Neural progenitor cell (in vitro differentiated cells): ENCODE results near the gene IGFL4. TPM values are rescaled to one million over a fixed set of nuclear protein-coding genes. Genes with fewer than 3 reads are reported as not detected.
A peak's percentile ranks its signal among the peaks of the same experiment; 100 is the strongest.

Experiments used
- DNase-seq: peaks from one replicate; pipeline ENCODE4 v3.0.0-alpha.2; 2016; ENCODE audit warnings: low spot score
- H2AFZ ChIP-seq: fragments of 200-600 bp; sonication (generic); replicated peaks from 2 replicates; pipeline ENCODE4 v1.6.1; 2016; ENCODE audit warnings: antibody characterized with exemption
- H3F3A ChIP-seq: fragments of 200-600 bp; sonication (generic); 2 replicates; pipeline ENCODE4 v1.6.1; 2016; ENCODE audit warnings: antibody characterized with exemption, low read depth
- H3K27ac ChIP-seq: fragments of 200-600 bp; sonication (generic); 2 replicates; pipeline ENCODE4 v1.5.1; 2016; ENCODE audit warnings: mild to moderate bottlenecking
- H3K27me3 ChIP-seq: fragments of 200-600 bp; sonication (generic); 2 replicates; pipeline ENCODE4 v1.6.1; 2016; ENCODE audit warnings: mild to moderate bottlenecking, moderate library complexity
- H3K36me3 ChIP-seq: fragments of 200-600 bp; sonication (generic); 2 replicates; pipeline ENCODE4 v1.5.1; 2016
- H3K4me1 ChIP-seq: fragments of 200-600 bp; sonication (generic); 2 replicates; pipeline ENCODE4 v1.6.1; 2016; ENCODE audit warnings: mixed run types
- H3K4me2 ChIP-seq: fragments of 200-600 bp; sonication (generic); 2 replicates; pipeline ENCODE4 v1.6.1; 2016
- H3K4me3 ChIP-seq: fragments of 200-600 bp; sonication (generic); 2 replicates; pipeline ENCODE4 v1.5.1; 2016
- H3K79me2 ChIP-seq: fragments of 200-600 bp; sonication (generic); 2 replicates; pipeline ENCODE4 v1.6.1; 2016; ENCODE audit warnings: low read depth
- H3K9ac ChIP-seq: fragments of 200-600 bp; sonication (generic); 2 replicates; pipeline ENCODE4 v1.6.1; 2016
- H3K9me3 ChIP-seq: fragments of 200-600 bp; sonication (generic); 2 replicates; pipeline ENCODE4 v1.5.1; 2016; ENCODE audit warnings: low read depth
- H4K20me1 ChIP-seq: fragments of 200-600 bp; sonication (generic); 2 replicates; pipeline ENCODE4 v1.6.1; 2016; ENCODE audit warnings: low read depth
- H3K27ac Mint-ChIP-seq: 3 replicates; pipeline ENCODE4 v1.8.0; 2021; ENCODE audit warnings: mixed read lengths
- H3K27me3 Mint-ChIP-seq: 2 replicates; pipeline ENCODE4 v1.8.0; 2022; ENCODE audit warnings: low read depth, mild to moderate bottlenecking, inconsistent platforms, moderate library complexity, mixed read lengths; ENCODE audit not compliant: insufficient read depth
- H3K36me3 Mint-ChIP-seq: 3 replicates; pipeline ENCODE4 v1.8.0; 2021; ENCODE audit warnings: mixed read lengths
- H3K4me1 Mint-ChIP-seq: 3 replicates; pipeline ENCODE4 v1.8.0; 2021; ENCODE audit warnings: mixed read lengths
- H3K4me3 Mint-ChIP-seq: 3 replicates; pipeline ENCODE4 v1.8.0; 2021; ENCODE audit warnings: mild to moderate bottlenecking, moderate library complexity, mixed read lengths
- H3K9me3 Mint-ChIP-seq: 3 replicates; pipeline ENCODE4 v1.8.0; 2020; ENCODE audit warnings: mixed read lengths
- EZH2 ChIP-seq: fragments of 200-600 bp; sonication (generic); IDR thresholded peaks from 2 replicates; pipeline ENCODE4 v1.6.1; 2017; ENCODE audit warnings: antibody characterized with exemption, mild to moderate bottlenecking, moderate library complexity
- EZH2phosphoT487 ChIP-seq: fragments of 200-600 bp; sonication (generic); IDR thresholded peaks from 2 replicates; pipeline ENCODE4 v1.6.1; 2017; ENCODE audit warnings: antibody characterized with exemption
- total RNA-seq: library from RNA; depleted of rRNA; stranded (reverse); fragments of >200 nt; gene quantifications from 2 replicates; pipeline ENCODE4 v1.2.3, GENCODE V29; 2015; ENCODE audit warnings: low replicate concordance
- TF ChIP-seq, protein P1 (sequence below): fragments of 200-600 bp; sonication (generic); IDR thresholded peaks from 2 replicates; pipeline ENCODE4 v1.5.1; 2017; ENCODE audit warnings: antibody characterized with exemption, mild to moderate bottlenecking

The IGFL4 gene
- total RNA-seq, 1 donor from 2014 or later: 0.21 TPM

DNA sequence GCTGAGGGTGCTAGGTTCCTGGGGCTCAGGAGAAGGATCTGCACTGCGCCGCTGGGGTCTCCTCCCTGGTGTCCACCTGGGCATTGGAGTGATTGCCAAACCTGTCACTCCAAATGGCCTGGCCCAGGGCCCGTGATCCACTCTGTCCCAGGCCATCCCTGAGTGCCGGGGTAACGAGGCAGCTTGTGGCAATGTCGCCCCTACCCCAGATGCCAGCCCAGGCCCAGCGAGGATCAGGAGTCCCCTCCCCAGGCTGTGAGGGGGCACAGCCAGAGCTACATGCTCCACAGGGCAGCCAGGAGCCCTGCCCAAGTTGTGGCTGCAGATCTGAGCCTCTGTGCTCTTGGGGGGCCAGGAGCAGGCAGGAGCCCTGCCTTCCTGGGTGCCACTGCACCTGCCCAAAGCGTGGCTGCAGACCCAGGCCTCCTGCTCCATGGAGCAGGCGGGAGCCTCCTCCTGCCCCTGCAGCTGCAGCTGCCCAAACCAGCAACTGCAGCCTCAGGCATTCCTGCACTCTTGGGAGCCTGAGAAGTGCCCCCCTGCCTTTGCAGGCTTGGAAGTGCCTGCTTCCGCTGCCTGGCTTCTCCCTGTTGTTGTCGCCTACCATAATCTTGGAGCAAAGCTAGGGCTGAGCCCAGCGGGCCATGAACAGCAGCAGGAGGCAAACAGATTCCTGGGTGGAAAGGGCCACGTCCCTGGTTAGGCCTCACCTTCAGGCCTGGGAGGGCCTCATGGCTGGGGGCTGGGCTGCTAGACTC lies 4.6 kb downstream of the IGFL4 start:
- Histone ChIP-seq H3K4me1 (no peaks in the 10 kb centered on the region), H3F3A (peaks cover 8% of the 10 kb centered on the region), H3K9ac (no peak overlapping the region), H3K79me2 (no peaks in the 10 kb centered on the region), H3K9me3 (no peaks in the 10 kb centered on the region), H3K4me2 (no peak overlapping the region), H4K20me1 (no peaks in the 10 kb centered on the region), H3K27me3 (no peaks in the 10 kb centered on the region), H3K4me3 (no peak overlapping the region), H3K36me3 (no peaks in the 10 kb centered on the region), H2AFZ (no peak overlapping the region), H3K27ac (no peak overlapping the region)
- no peak for DNase-seq
- H3K9me3 Mint-ChIP-seq: peaks cover 12% of the 10 kb centered on the region
- H3K27ac Mint-ChIP-seq: no peak overlapping the region
- TF ChIP-seq EZH2phosphoT487 (no peak), EZH2 (no peak)
- TF ChIP-seq, protein P1, sequence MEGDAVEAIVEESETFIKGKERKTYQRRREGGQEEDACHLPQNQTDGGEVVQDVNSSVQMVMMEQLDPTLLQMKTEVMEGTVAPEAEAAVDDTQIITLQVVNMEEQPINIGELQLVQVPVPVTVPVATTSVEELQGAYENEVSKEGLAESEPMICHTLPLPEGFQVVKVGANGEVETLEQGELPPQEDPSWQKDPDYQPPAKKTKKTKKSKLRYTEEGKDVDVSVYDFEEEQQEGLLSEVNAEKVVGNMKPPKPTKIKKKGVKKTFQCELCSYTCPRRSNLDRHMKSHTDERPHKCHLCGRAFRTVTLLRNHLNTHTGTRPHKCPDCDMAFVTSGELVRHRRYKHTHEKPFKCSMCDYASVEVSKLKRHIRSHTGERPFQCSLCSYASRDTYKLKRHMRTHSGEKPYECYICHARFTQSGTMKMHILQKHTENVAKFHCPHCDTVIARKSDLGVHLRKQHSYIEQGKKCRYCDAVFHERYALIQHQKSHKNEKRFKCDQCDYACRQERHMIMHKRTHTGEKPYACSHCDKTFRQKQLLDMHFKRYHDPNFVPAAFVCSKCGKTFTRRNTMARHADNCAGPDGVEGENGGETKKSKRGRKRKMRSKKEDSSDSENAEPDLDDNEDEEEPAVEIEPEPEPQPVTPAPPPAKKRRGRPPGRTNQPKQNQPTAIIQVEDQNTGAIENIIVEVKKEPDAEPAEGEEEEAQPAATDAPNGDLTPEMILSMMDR: no peak
- peaks cover 4% of the 10 kb centered on the region for H3K4me1 Mint-ChIP-seq
- H3K36me3 Mint-ChIP-seq: no peaks in the 10 kb centered on the region
- no peak overlapping the region for H3K4me3 Mint-ChIP-seq
- H3K27me3 Mint-ChIP-seq: peaks cover 4% of the 10 kb centered on the region

DNA sequence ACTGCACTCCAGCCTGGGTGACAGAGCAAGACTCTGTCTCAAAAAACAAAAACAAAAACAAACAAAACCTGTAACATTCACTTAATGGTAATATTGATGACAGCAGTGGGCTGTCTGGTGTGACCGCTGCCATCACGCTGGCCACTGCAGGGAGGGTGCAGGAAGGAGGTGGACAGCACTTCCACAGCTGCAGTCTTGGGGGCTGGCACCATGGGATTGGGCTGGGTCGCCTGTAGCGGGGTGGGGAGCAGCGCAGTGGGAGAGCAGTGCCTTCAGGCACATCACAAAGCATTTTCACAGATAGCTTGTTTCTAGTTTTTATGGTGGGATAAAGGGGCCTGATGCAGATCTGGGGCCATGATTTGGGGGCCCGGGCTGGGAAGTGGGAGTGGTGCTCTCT lies 5.3 kb downstream of the IGFL4 start:
- no peaks in the 10 kb centered on the region for H3K9me3 ChIP-seq
- TF ChIP-seq EZH2phosphoT487: no peak
- TF ChIP-seq, protein P1: no peak
- no peak for TF ChIP-seq EZH2
- H3K9me3 Mint-ChIP-seq: peaks cover 11% of the 10 kb centered on the region
- peaks cover 4% of the 10 kb centered on the region for H3K27me3 Mint-ChIP-seq
- H2AFZ ChIP-seq: no peak overlapping the region
- no peak overlapping the region for H3K4me2 ChIP-seq
- no peaks in the 10 kb centered on the region for H3K36me3 Mint-ChIP-seq
- no peaks in the 10 kb centered on the region for H4K20me1 ChIP-seq
- H3F3A ChIP-seq: peaks cover 8% of the 10 kb centered on the region
- no peak overlapping the region for H3K27ac Mint-ChIP-seq
- H3K4me3 Mint-ChIP-seq: peak overlapping the region; percentile 57
- no peaks in the 10 kb centered on the region for H3K27me3 ChIP-seq
- no peak overlapping the region for H3K4me3 ChIP-seq
- no peak for DNase-seq
- no peaks in the 10 kb centered on the region for H3K36me3 ChIP-seq
- no peaks in the 10 kb centered on the region for H3K4me1 ChIP-seq
- H3K27ac ChIP-seq: no peak overlapping the region
- H3K9ac ChIP-seq: no peak overlapping the region
- H3K79me2 ChIP-seq: no peaks in the 10 kb centered on the region
- H3K4me1 Mint-ChIP-seq: peaks cover 10% of the 10 kb centered on the region

DNA sequence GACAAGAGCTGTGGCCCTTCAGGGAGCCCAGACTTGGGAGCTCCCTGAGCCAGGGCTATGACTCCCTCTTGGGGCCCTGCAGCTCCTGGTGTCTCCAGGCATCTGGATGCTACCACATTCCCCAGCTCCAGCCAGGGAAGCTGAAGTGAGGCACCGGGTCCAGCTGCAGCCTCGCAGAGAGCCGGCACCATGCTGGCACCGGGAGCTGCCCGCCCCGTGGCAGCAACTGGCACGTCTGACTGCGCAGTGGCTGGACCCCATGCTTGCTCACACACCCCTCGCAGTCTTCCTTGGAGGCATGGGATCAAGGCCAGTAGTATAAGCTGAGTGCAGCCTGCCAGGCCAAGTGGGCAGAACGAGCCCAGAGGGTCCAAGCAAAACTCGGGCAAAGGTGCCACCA lies 7.4 kb downstream of the IGFL4 start:
- Histone ChIP-seq H3K27ac (no peak overlapping the region), H3K4me3 (no peak overlapping the region), H3F3A (peaks cover 8% of the 10 kb centered on the region), H3K4me2 (no peak overlapping the region), H3K36me3 (no peaks in the 10 kb centered on the region), H3K9ac (no peak overlapping the region), H3K9me3 (no peaks in the 10 kb centered on the region), H3K27me3 (no peaks in the 10 kb centered on the region), H3K79me2 (no peaks in the 10 kb centered on the region), H2AFZ (no peak overlapping the region), H3K4me1 (no peaks in the 10 kb centered on the region), H4K20me1 (no peaks in the 10 kb centered on the region)
- Mint-ChIP-seq H3K4me1 (peaks cover 18% of the 10 kb centered on the region), H3K36me3 (peaks cover 1% of the 10 kb centered on the region), H3K27ac (no peak overlapping the region), H3K9me3 (peaks cover 8% of the 10 kb centered on the region), H3K4me3 (no peak overlapping the region), H3K27me3 (peaks cover 8% of the 10 kb centered on the region)
- TF ChIP-seq, protein P1: no peak
- TF ChIP-seq EZH2: no peak
- TF ChIP-seq EZH2phosphoT487: no peak
- no peak for DNase-seq
